ENCODE data around the gene ZNF816. TPM values are rescaled to one million over a fixed set of nuclear protein-coding genes. Genes with fewer than 3 reads are reported as not detected.
"Not testable (repeated sequence)": the region's sequence is repeated elsewhere in the genome, so short reads cannot be mapped to it uniquely, and the experiment has no call there.

ZNF816 gene
- total RNA-seq, 1 experiment from 2014 or later, result 15.3 TPM

DNA sequence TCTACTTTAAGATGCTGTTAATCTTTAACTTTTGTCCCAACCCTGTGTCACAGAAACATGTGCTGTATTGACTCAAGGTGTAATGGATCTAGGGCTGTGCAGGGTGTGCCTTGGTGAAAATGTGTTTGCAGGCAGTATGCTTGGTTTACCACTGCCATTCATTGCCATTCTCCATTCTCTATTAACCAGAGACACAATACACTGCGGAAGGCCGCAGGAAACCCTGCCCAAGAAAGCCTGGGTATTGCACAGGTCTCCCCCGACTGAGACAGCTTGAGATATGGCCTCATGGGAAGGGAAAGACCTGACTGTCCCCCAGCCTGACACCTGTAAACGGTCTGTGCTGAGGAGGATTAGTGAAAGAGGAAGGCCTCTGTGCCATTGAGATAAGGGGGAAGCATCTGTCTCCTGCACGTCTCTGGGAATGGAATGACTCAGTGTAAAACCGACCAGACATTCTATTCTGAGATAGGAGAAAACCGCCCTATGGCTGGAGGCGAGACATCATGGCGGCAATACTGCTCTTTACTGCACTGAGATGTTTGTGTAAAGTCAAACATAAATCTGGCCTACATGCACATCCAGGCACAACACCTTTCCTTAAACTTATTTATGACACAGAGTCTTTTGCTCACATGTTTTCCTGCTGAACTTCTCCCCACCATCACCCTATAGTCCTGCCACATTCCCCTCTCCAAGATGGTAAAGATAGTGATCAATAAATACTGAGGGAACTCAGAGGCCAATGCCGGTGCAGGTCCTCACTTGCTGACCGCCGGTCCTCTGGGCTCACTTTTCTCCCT, 26.3 kb downstream of the ZNF816 start (continued):
- TF ChIP-seq ZNF532 (CRISPR knock-in tag; IDR thresholded peaks at IDR 0.05; ENCODE audit: borderline replicate concordance) (no peak), NFATC4 (CRISPR knock-in tag; IDR thresholded peaks at IDR 0.05) (no peak), ZBTB43 (CRISPR knock-in tag; IDR thresholded peaks at IDR 0.05) (no peak), NR3C1 (CRISPR knock-in tag; conservative IDR thresholded peaks at IDR 0.05; ENCODE audit: low read depth) (no peak), ZNF512 (CRISPR knock-in tag; IDR thresholded peaks at IDR 0.05; ENCODE audit: borderline replicate concordance) (no peak)

GRCh38 chr19:52935434-52935833, 27.2 kb downstream of the ZNF816 start:
- TF ChIP-seq GTF2I (CRISPR knock-in tag; conservative IDR thresholded peaks at IDR 0.05) (no peak), IRF2 (CRISPR knock-in tag; IDR thresholded peaks at IDR 0.05; ENCODE audit: borderline replicate concordance, low read depth) (no peak), TP53 (CRISPR knock-in tag; IDR thresholded peaks at IDR 0.05) (no peak)
- TF ChIP-seq, protein P1, sequence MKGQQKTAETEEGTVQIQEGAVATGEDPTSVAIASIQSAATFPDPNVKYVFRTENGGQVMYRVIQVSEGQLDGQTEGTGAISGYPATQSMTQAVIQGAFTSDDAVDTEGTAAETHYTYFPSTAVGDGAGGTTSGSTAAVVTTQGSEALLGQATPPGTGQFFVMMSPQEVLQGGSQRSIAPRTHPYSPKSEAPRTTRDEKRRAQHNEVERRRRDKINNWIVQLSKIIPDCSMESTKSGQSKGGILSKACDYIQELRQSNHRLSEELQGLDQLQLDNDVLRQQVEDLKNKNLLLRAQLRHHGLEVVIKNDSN (CRISPR knock-in tag; IDR thresholded peaks at IDR 0.05), result no peak
- TF ChIP-seq, protein P2, sequence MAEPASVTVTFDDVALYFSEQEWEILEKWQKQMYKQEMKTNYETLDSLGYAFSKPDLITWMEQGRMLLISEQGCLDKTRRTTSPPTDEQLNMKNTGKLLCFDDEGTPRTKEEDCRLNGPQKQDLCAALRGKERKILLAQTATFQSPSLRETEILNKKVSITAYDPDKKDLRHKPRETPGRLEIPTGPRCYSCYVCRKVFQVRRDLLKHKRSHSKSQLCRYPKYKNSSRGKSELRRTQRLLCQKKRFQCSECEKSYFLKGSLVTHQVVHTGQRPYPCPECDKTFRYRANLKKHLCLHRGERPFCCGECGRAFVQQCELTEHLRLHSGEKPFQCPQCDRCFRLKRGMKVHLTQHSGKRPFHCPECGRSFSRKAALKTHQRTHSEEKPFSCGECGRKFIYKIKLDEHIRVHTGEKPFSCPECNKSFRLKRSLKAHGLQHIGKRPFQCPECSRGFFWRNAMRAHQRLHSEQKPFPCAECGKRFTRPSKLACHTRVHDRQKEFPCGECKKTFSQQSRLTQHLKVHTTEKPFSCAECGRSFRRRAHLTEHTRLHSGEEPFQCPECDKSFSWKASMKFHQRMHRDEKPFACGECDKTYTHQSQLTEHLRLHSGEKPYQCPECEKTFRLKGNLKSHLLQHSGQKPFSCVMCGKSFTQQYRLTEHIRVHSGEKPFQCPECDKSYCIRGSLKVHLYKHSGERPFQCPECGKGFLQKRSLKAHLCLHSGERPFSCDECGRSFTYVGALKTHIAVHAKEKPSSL (CRISPR knock-in tag; conservative IDR thresholded peaks at IDR 0.05), result no peak
- no peak overlapping the region for H3K27ac Mint-ChIP-seq
- ATAC-seq, result no peak
- H3K4me3 Mint-ChIP-seq, result no peak overlapping the region
- H3K9me3 Mint-ChIP-seq, result no peaks in the 10 kb centered on the region
- H3K27me3 Mint-ChIP-seq (ENCODE audit: low read depth), result no peaks in the 10 kb centered on the region
- peaks cover 13% of the 10 kb centered on the region for H3K4me1 Mint-ChIP-seq
- ChIA-PET CTCF (interaction anchor here (0.6 kb wide), 1 partner anchor 1376 kb away, joined by 3 read pairs; no protein-coding TSS in a partner anchor), POLR2A (no interaction called here)
- no peak for DNase-seq (ENCODE audit: low spot score)
- peaks cover 18% of the 10 kb centered on the region; the same call in 1 of the 2 replicates for H3K36me3 Mint-ChIP-seq

DNA sequence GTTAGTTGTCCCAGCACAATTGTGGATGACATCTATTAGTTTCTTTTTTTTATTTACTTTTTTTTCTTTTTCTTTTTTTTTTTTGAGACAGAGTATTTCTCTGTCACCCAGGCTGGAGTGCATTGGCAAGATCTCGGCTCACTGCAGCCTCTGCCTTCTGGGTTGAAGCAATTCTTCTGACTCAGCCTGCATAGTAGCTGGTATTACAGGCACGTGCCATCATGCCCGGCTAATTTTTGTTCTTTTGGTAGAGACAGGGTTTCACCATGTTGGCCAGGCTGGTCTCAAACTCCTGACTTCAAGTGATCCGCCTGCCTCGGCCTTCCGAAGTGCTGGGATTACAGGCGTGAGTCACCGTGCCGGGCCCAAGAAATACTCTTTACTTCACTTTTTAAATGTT, 38.0 kb downstream of the ZNF816 start:
- Mint-ChIP-seq H3K36me3 (peaks cover 22% of the 10 kb centered on the region), H3K4me1 (peaks cover 27% of the 10 kb centered on the region)
- POLR2A ChIA-PET; H3K9me3 Mint-ChIP-seq; DNase-seq (ENCODE audit: low spot score); H3K4me3 Mint-ChIP-seq; ATAC-seq; H3K27ac Mint-ChIP-seq; H3K27me3 Mint-ChIP-seq (ENCODE audit: low read depth): not testable (repeated sequence)
- CTCF ChIA-PET, result interaction anchor here (1.7 kb wide), 1 partner anchor 21 kb away, joined by 3 read pairs; no protein-coding TSS in a partner anchor

Measured in WTC11 (cell line).